Endometrium (tissue), 2 donors: ENCODE data around the gene BTRC.

Experiments used
- FAIRE-seq: peaks from 2 replicates; lab custom pipeline; 2012; peaks lifted over from hg19 to GRCh38; lab: Jason Lieb, UNC
- donor health status: control.
- donor health status: control.

Gene BTRC

GRCh38 chr10:101545898-101546297 is 191.9 kb downstream of the BTRC start:
- FAIRE-seq: no peak

- FAIRE-seq: no peak
Measured at GRCh38 chr10:101550965-101551364, 197.0 kb downstream of the BTRC start.

- FAIRE-seq: no peak
Measured at GRCh38 chr10:101552442-101552841, 198.5 kb downstream of the BTRC start.

- FAIRE-seq: no peak
Measured at GRCh38 chr10:101557541-101557940, 203.6 kb downstream of the BTRC start.

GRCh38 chr10:101558204-101558603 is 204.2 kb downstream of the BTRC start:
- no peak for FAIRE-seq

- no peak for FAIRE-seq
Measured at GRCh38 chr10:101558671-101559595, 205.0 kb downstream of the BTRC start.

- no peak for FAIRE-seq
Measured at GRCh38 chr10:101559596-101560297, 205.8 kb downstream of the BTRC start.

- no peak for FAIRE-seq
Measured at GRCh38 chr10:101560298-101561067, 206.5 kb downstream of the BTRC start.

- no peak for FAIRE-seq
Measured at GRCh38 chr10:101561068-101561915, 207.3 kb downstream of the BTRC start.

- no peak for FAIRE-seq
Measured at GRCh38 chr10:101562231-101562630, 208.3 kb downstream of the BTRC start.

- no peak for FAIRE-seq
Measured at GRCh38 chr10:101563007-101563406, 209.0 kb downstream of the BTRC start.

GRCh38 chr10:101563497-101564040 is 209.6 kb downstream of the BTRC start:
- no peak for FAIRE-seq

GRCh38 chr10:101564490-101564991 is 210.6 kb downstream of the BTRC start:
- FAIRE-seq: no peak

- FAIRE-seq: no peak
Measured at GRCh38 chr10:101565370-101565900, 211.5 kb downstream of the BTRC start.

- FAIRE-seq: no peak
Measured at GRCh38 chr10:101565936-101566332, 212.0 kb downstream of the BTRC start.

- FAIRE-seq: no peak
Measured at GRCh38 chr10:101566333-101567164, 212.6 kb downstream of the BTRC start.

GRCh38 chr10:101567165-101568006 is 213.4 kb downstream of the BTRC start:
- FAIRE-seq: no peak

GRCh38 chr10:101568054-101568745 is 214.2 kb downstream of the BTRC start:
- no peak for FAIRE-seq

- FAIRE-seq: no peak
Measured at GRCh38 chr10:101569323-101569621, 215.3 kb downstream of the BTRC start.
